GM12872 (cell line): ENCODE data around the gene FAM199X.

Source experiments
- CTCF ChIP-seq: IDR thresholded peaks from 3 replicates; pipeline ENCODE4 v1.5.1; 2011; ENCODE audit warnings: low read depth, mild to moderate bottlenecking, low read length, moderate library complexity; ENCODE audit not compliant: insufficient read depth

FAM199X gene

GRCh38 chrX:104165894-104166734 is at the start of gene FAM199X:
Gene FAM199X, plus strand, starts transcription at chrX:104166453. Its CDS starts 333 bp downstream, at chrX:104166786.
- TF ChIP-seq CTCF: peak; percentile 54

GRCh38 chrX:104117759-104118158 is 48.5 kb upstream of the FAM199X start:
- TF ChIP-seq CTCF: no peak

GRCh38 chrX:104118765-104119164 is 47.5 kb upstream of the FAM199X start:
- TF ChIP-seq CTCF: no peak

- no peak for TF ChIP-seq CTCF
Measured at GRCh38 chrX:104122829-104123228, 43.4 kb upstream of the FAM199X start.

- no peak for TF ChIP-seq CTCF
Measured at GRCh38 chrX:104126856-104127255, 39.4 kb upstream of the FAM199X start.

- no peak for TF ChIP-seq CTCF
Measured at GRCh38 chrX:104130808-104131207, 35.4 kb upstream of the FAM199X start.

GRCh38 chrX:104134583-104135261 is 31.5 kb upstream of the FAM199X start:
- no peak for TF ChIP-seq CTCF
